Measurements from ENCODE around the gene PRKAR1B.
"Not testable (repeated sequence)": the region's sequence is repeated elsewhere in the genome, so short reads cannot be mapped to it uniquely, and the experiment has no call there.

Gene PRKAR1B

GRCh38 chr7:641966-642365 lies 85.1 kb downstream of the PRKAR1B start:
- DNase-seq: no peak

- DNase-seq: no peak
These were observed 85.8 kb downstream of the PRKAR1B start for GRCh38 chr7:641269-641671.

- DNase-seq: no peak
These were observed 88.6 kb downstream of the PRKAR1B start for GRCh38 chr7:638256-639011.

- DNase-seq: no peak
These were observed 89.3 kb downstream of the PRKAR1B start for GRCh38 chr7:637826-638225.

- DNase-seq: no peak
These were observed 90.7 kb downstream of the PRKAR1B start for GRCh38 chr7:636396-636795.

GRCh38 chr7:635687-636382 lies 91.2 kb downstream of the PRKAR1B start:
- DNase-seq: not testable (repeated sequence)

- DNase-seq: no peak
These were observed 91.9 kb downstream of the PRKAR1B start for GRCh38 chr7:635227-635626.

GRCh38 chr7:633381-634018 lies 93.6 kb downstream of the PRKAR1B start:
- DNase-seq: no peak

GRCh38 chr7:632831-633210 lies 94.3 kb downstream of the PRKAR1B start:
- DNase-seq: no peak

GRCh38 chr7:631964-632830 lies 94.9 kb downstream of the PRKAR1B start:
- DNase-seq: no peak

- DNase-seq: no peak
These were observed 95.8 kb downstream of the PRKAR1B start for GRCh38 chr7:631291-631711.

- no peak for DNase-seq
These were observed 96.5 kb downstream of the PRKAR1B start for GRCh38 chr7:630539-630938.

- DNase-seq: no peak
These were observed 97.0 kb downstream of the PRKAR1B start for GRCh38 chr7:630111-630511.

GRCh38 chr7:628826-629225 lies 98.3 kb downstream of the PRKAR1B start:
- no peak for DNase-seq

GRCh38 chr7:628402-628763 lies 98.7 kb downstream of the PRKAR1B start:
- no peak for DNase-seq

- no peak for DNase-seq
These were observed 99.2 kb downstream of the PRKAR1B start for GRCh38 chr7:627661-628401.

- no peak for DNase-seq
These were observed 101.6 kb downstream of the PRKAR1B start for GRCh38 chr7:625376-625971.

GRCh38 chr7:623464-623863 lies 103.6 kb downstream of the PRKAR1B start:
- no peak for DNase-seq

GRCh38 chr7:621572-622285 lies 105.4 kb downstream of the PRKAR1B start:
- no peak for DNase-seq

- DNase-seq: no peak
These were observed 106.2 kb downstream of the PRKAR1B start for GRCh38 chr7:620885-621284.

GRCh38 chr7:620056-620455 lies 107.0 kb downstream of the PRKAR1B start:
- no peak for DNase-seq

Data from NCI-H446 treated with DMSO at 0.1 percent for 48 hours (cell line).